Central memory CD4-positive, alpha-beta T cell (primary cell): Measurements from ENCODE around the gene GRIK3.

Experiments
- DNase-seq: peaks from one replicate; pipeline ENCODE4 v3.0.0; 2022

Gene GRIK3

DNA sequence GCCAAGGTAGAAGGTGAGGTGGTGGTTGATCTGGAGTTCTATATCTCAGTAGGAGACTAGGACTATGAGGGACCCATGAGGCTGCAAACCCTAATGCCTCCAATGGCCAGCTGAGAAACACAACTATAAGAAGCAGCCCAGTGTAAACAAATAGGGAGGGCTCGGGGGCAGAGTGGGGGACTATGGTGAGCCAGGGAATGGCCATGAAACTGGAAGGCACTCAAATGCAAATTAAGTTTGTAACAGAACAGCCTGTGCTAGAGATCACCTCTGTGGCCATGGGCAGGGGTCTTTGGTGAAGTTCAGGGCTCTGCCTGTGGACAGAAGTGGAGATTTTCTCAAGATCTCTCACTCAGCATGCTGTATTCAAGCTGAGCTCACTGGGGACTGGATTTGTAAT is 187.1 kb downstream of the GRIK3 start:
- no peak for DNase-seq

GRCh38 chr1:36846357-36846756 is 188.0 kb downstream of the GRIK3 start:
- no peak for DNase-seq

DNA sequence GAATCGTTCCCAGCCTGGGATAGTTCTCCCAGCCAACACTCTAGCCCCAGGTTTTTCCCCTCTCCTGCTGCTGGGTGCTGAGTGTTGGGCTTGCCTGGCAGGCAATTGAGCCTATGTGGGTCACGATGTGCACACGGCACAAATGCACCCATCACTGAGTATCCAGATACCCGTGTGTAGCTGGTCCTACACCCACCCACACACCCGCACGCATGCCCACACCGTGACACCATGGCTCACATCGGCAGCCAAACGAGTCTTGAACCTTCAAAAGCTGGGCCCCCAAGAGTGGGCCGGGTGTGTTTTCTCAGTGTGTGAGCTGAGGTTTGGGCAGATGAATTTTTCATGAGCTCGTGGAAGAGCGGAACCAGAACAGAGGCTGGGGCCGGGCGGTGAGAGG is 188.5 kb downstream of the GRIK3 start:
- DNase-seq: no peak

GRCh38 chr1:36844917-36845316 is 189.4 kb downstream of the GRIK3 start:
- no peak for DNase-seq

DNA sequence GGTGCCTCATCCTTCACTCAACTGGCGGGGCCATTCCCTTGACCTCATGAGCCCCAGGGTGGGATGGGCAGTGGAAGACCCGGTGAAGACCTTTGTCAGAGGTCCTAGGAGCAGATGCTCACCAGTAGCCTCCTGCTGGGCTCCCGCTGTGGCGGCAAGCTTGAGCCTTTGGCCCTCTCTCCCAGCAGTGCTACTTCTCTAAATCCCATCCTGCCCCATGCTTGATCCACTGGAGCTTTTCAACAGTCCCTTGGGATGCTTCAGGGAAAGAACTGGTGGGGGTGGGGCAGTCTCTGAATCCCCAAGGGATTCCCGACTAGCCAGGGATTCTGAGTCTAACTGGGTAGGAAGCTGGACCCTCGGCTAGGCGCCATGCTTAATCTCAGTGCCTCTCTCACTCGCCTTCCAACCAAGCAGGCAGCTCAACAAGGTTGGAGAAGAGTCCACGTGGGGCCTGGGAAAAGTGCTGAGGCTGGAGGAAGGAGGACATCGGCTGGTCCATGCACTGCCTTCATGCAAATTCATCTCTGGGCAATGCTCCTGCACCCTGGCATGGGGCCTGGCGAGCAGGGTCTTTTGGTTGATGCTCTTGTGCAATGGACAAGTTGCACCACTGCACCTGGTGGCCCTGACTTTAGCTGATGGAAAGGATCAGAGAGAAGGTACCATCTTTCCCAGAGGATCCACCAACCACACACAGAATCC is 190.3 kb downstream of the GRIK3 start:
- no peak for DNase-seq

DNA sequence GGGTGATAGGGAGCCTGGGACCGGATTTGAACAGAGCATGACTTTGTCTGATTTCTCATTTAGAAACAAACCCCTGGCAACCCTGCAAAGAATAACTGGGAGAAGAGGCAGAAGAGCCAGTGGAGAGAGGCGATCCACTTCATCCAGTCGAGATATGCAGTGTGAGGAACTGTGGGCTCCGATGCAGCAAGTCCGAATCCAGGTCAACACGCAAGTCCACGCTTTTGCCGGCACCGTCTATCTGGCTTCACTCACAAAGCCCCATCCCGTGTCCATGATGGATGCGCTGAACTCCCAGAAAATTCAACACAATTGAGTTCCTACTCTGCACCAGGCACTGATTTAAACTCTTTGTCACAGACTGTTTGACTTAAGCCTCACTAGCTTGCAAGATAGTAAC is 191.3 kb downstream of the GRIK3 start:
- DNase-seq: no peak

GRCh38 chr1:36842448-36842847 is 191.9 kb downstream of the GRIK3 start:
- no peak for DNase-seq

DNA sequence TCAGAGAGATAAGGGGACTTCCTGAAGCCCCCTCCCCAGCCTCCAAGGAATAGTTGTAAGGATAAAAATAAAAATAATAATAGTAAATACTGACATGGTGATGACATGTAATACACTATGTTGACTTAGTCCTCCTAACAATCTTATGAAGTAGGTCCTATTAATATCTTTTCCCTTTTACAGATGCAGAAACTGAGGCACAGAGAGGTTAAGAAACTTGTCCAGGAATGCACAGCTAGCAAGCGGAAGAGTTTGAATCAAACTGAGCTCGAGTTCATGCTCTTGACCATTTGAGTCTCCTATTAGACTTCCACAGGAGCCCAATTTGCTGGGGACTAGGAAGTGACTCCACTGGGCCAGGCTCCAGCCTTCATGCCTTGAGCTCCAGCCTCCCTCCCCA is 194.8 kb downstream of the GRIK3 start:
- DNase-seq: no peak

DNA sequence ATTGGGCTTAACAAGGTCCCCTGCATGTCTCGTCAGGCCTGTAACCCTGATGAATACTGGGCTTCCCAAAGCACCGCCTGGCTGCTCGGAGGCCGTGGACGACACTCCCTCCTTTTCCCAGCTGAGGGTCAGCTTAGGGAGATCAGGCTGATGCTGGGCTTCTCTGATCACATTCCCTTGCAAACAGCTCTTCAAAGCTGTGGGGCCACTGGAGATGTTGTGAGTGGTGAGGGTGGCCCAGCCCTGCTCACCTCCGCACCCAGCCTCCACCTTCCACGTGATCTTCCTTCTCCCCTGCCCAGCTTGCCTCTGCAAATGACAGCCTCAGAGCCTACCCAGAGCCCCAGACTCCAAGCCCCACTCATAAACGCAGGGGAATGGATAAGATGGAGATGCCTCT is 195.4 kb downstream of the GRIK3 start:
- DNase-seq: no peak

GRCh38 chr1:36836916-36837315 is 197.4 kb downstream of the GRIK3 start:
- no peak for DNase-seq

- no peak for DNase-seq
These were observed 198.0 kb downstream of the GRIK3 start for GRCh38 chr1:36836196-36836883.

DNA sequence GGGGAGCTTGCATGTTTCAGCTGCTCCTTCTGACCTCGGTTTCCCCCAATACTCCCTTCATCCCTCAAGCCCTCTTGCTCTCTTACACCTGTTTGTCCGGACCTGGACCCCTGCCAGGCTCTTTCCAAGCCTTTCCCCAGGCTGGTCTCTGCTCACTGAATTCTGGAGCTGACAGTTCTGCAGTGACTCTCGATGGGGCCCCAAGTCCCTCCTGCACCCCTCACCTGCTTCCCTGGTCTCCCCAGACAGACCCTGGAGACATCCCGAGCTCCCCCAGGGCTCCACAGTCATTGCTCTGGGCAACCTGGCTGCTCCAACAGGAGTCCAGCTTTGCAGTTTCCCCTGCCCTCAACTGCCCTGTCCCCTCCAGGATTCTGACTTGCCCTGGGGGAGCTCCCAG is 198.6 kb downstream of the GRIK3 start:
- no peak for DNase-seq

DNA sequence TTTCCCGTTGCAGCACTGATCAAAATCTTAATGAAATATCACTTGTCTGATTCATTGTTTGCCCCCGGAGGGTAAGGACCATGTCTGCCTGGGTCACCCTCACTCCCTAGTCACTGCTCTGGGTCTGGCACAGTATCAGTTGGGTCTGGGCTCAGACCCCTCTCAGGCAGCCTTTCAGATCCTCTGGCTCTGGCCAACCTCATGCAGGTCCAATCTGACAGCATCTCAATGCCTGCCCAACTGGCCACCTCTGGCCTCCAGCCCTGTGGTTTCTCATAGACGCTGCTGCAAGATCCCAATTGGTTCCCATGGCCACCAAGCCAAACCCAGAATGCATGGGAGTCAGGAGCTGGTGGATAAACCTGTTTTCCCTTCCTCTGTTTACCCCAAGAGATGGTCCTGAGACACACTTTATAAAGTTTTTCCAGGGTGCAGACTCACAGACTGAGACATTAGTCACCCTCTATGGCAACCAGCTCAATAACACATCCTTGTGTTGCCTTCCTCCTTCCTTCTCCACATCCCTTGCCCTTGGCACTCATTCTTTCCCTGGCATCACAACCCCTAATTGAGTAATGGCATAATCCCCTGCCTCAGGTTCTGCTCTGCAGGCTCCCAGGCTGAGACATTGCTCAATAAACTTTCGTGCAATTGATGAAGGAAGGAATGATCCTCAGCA is 199.2 kb downstream of the GRIK3 start:
- DNase-seq: no peak

GRCh38 chr1:36834586-36834985 is 199.7 kb downstream of the GRIK3 start:
- DNase-seq: no peak

GRCh38 chr1:36831186-36831810 is 203.0 kb downstream of the GRIK3 start:
- DNase-seq: no peak

DNA sequence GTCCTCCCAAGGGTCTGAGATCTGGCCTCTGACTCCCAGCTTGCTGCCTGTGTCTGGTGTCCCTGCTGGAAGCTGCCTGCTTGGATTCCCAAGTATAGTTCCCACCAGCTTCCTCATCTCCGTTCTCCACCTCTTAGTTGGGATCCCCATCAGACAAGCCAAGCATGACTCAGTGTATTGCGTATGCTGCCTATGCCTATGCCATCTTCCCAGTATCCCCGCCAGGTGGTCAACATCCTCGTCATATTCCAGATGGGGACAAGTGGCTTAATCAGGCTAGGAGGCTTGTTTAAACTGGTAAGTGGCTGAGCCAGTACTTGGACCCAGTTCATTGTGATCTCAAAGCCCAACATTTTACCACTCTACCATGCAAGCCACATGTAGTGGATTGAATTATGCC is 204.4 kb downstream of the GRIK3 start:
- no peak for DNase-seq

- DNase-seq: no peak
These were observed 205.2 kb downstream of the GRIK3 start for GRCh38 chr1:36829066-36829465.

GRCh38 chr1:36825226-36825625 is 209.1 kb downstream of the GRIK3 start:
- DNase-seq: no peak

- DNase-seq: no peak
These were observed 209.9 kb downstream of the GRIK3 start for GRCh38 chr1:36824390-36824861.

- DNase-seq: no peak
These were observed 211.7 kb downstream of the GRIK3 start for GRCh38 chr1:36822648-36823047.

GRCh38 chr1:36821386-36821785 is 212.9 kb downstream of the GRIK3 start:
- DNase-seq: no peak

DNA sequence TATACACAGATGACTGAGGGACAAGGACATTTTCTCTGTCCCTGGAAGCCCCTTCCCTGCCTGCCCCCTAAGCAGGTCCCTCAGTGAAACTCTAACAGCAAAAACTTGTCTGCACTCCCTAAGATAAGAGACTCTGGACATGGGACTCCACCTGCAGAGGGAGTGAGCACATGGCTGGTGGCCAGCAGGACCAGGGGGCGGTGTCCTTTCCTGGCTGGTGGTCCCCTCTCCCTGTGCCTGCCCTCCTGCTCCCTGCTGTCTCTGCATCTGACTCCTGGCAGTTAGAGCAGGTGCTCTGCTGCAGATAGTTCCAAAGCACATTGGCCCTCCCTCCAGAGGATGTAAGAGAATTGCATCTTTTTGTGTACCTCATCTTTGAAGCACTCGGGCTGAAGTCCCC is 215.5 kb downstream of the GRIK3 start:
- DNase-seq: no peak

- DNase-seq: no peak
These were observed 218.0 kb downstream of the GRIK3 start for GRCh38 chr1:36816348-36816747.

GRCh38 chr1:36814774-36815173 is 219.5 kb downstream of the GRIK3 start:
- no peak for DNase-seq
